OCI-LY7 (cell line): ENCODE measurements around the gene SLC9A7. TPM values are rescaled to one million over a fixed set of nuclear protein-coding genes. Genes with fewer than 3 reads are reported as not detected.

Source experiments
- BruUV-seq: library from RNA; stranded (reverse); fragments of 400-500 nt; replicated peaks from 2 replicates; lab custom pipeline; 2021; lab: Mats Ljungman, UMichigan
- CTCF ChIA-PET: fragments of 300-600 bp; sonication (Branson Sonifier 250); formaldehyde crosslinking; loops from one replicate; lab custom pipeline; 2022; ENCODE audit warnings: antibody characterized with exemption; ENCODE audit not compliant: unreplicated experiment; lab: Charles Lee
- POLR2A ChIA-PET: fragments of 300-600 bp; sonication (Branson Sonifier 250); formaldehyde crosslinking; loops from one replicate; lab custom pipeline; 2022; ENCODE audit warnings: antibody characterized with exemption; lab: Charles Lee
- DNase-seq: peaks from one replicate; pipeline ENCODE4 v3.0.0-alpha.2; 2015; ENCODE audit warnings: low spot score
- H2AFZ ChIP-seq: fragments of 200-600 bp; sonication (generic), shearing (Covaris generic); 2 replicates; pipeline ENCODE4 v1.6.1; 2014; ENCODE audit warnings: mild to moderate bottlenecking, antibody characterized with exemption, low read length, moderate library complexity
- H3K27ac ChIP-seq: fragments of 200-600 bp; sonication (generic); 2 replicates; pipeline ENCODE4 v1.5.1; 2014; ENCODE audit warnings: mixed run types, low read depth, mild to moderate bottlenecking, moderate library complexity, low read length, inconsistent platforms; ENCODE audit not compliant: poor library complexity, severe bottlenecking
- H3K36me3 ChIP-seq: fragments of 200-600 bp; sonication (generic); 2 replicates; pipeline ENCODE4 v1.6.1; 2014; ENCODE audit warnings: mild to moderate bottlenecking, antibody characterized with exemption, low read length, moderate library complexity, mixed read lengths; ENCODE audit not compliant: insufficient read depth
- H3K4me1 ChIP-seq: fragments of 200-600 bp; sonication (generic); 2 replicates; pipeline ENCODE4 v1.5.1; 2014; ENCODE audit warnings: mild to moderate bottlenecking, low read length; ENCODE audit not compliant: insufficient read depth, poor library complexity, severe bottlenecking
- H3K4me2 ChIP-seq: fragments of 200-600 bp; sonication (generic); 2 replicates; pipeline ENCODE4 v1.6.1; 2014; ENCODE audit warnings: mild to moderate bottlenecking, low read length
- H3K4me3 ChIP-seq: fragments of 200-600 bp; sonication (generic); 2 replicates; pipeline ENCODE4 v1.5.1; 2014; ENCODE audit warnings: mild to moderate bottlenecking, low read depth, low read length; ENCODE audit not compliant: poor library complexity, severe bottlenecking
- H3K79me2 ChIP-seq: fragments of 200-600 bp; sonication (generic); 2 replicates; pipeline ENCODE4 v1.6.1; 2016; ENCODE audit warnings: low read depth, mild to moderate bottlenecking, low read length, moderate library complexity, mixed read lengths; ENCODE audit not compliant: insufficient read depth
- H3K9me2 ChIP-seq: fragments of 200-600 bp; sonication (generic); 2 replicates; pipeline ENCODE4 v1.6.1; 2016; ENCODE audit warnings: mild to moderate bottlenecking, low read length, mixed read lengths; ENCODE audit not compliant: insufficient read depth
- H3K9me3 ChIP-seq: fragments of 200-600 bp; sonication (generic); 2 replicates; pipeline ENCODE4 v1.6.1; 2014; ENCODE audit warnings: mild to moderate bottlenecking, mixed run types, low read length, mixed read lengths
- H4K20me1 ChIP-seq: fragments of 200-600 bp; sonication (generic); 2 replicates; pipeline ENCODE4 v1.6.1; 2014; ENCODE audit warnings: mild to moderate bottlenecking, antibody characterized with exemption, low read length, moderate library complexity, mixed read lengths; ENCODE audit not compliant: insufficient read depth
- EZH2phosphoT487 ChIP-seq: fragments of 200-600 bp; sonication (generic); IDR thresholded peaks from 2 replicates; pipeline ENCODE4 v1.6.1; 2018; ENCODE audit warnings: low read depth, borderline replicate concordance, mild to moderate bottlenecking, mixed run types, antibody characterized with exemption, low read length, moderate library complexity, mixed read lengths
- intact Hi-C: fragments of 100-400 bp; cut with micrococcal nuclease; formaldehyde crosslinking; loops from one replicate; pipeline ENCODE4 v1.10.0; 2022; ENCODE audit not compliant: unreplicated experiment
- total RNA-seq, 2 experiments: library from RNA; depleted of rRNA in 1 of 2; stranded (reverse); fragments of >200 nt in 1 of 2; shearing (Covaris generic) in 1 of 2; gene quantifications; 2 replicates each; pipeline ENCODE4 v1.2.3, GENCODE V29; 2014 to 2022
- TF ChIP-seq, protein P1 (sequence below): fragments of 200-600 bp; sonication (generic); conservative IDR thresholded peaks from 2 replicates; pipeline ENCODE4 v1.5.1; 2014; ENCODE audit warnings: mild to moderate bottlenecking, antibody characterized with exemption, low read length, moderate library complexity, mixed read lengths

Gene SLC9A7
- total RNA-seq, 2 experiments from 2014 or later = 40.5 to 59.6 TPM

DNA sequence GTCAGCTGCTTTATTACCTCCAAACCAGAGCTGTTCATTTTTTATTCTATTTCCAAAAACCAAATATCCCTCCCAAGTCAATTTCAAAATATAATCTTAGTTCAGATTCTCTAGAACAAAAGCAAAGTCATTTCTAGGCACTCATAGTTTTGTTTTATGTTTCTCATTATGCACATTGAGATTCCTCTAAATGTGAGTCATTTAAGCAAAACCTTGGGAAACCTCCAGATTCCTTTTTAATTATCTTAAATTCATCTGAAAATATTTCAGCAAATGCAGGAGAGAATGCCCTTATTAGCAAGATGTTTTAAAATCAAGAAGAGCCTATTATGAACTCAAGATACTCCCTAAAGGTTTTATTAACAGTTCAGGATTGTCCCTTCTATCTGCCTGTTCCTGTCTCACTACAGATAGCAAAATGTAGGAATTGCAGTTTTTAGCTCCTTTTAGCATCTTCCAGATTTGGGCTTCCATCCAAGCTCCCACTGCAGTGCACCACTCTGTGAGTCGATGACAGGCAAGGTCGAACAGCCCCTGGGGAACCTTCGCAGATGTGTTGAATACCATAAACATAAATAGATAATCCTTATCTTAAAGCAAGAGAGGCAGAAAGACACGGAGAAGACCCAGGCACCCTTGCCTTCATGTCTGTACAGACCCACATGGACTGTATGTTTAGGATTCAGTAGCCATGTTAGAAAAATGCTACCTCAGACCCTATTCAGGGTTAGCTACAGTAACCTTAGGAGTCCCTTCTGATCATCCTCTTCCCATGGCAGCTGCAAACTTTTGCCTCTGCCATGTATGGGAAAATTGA is 11.3 kb upstream of the SLC9A7 start:
- Histone ChIP-seq H3K4me3 (no peak overlapping the region), H3K79me2 (no peaks in the 10 kb centered on the region), H3K9me2 (no peaks in the 10 kb centered on the region), H2AFZ (no peak overlapping the region), H3K4me2 (no peak overlapping the region), H3K9me3 (no peaks in the 10 kb centered on the region), H4K20me1 (no peaks in the 10 kb centered on the region), H3K27ac (no peak overlapping the region), H3K36me3 (no peaks in the 10 kb centered on the region), H3K4me1 (no peaks in the 10 kb centered on the region)
- BruUV-seq = no TSS peak
- CTCF ChIA-PET = no interaction called here
- intact Hi-C loops = no loop called here
- DNase-seq = no peak
- no peak for TF ChIP-seq EZH2phosphoT487
- TF ChIP-seq, protein P1, sequence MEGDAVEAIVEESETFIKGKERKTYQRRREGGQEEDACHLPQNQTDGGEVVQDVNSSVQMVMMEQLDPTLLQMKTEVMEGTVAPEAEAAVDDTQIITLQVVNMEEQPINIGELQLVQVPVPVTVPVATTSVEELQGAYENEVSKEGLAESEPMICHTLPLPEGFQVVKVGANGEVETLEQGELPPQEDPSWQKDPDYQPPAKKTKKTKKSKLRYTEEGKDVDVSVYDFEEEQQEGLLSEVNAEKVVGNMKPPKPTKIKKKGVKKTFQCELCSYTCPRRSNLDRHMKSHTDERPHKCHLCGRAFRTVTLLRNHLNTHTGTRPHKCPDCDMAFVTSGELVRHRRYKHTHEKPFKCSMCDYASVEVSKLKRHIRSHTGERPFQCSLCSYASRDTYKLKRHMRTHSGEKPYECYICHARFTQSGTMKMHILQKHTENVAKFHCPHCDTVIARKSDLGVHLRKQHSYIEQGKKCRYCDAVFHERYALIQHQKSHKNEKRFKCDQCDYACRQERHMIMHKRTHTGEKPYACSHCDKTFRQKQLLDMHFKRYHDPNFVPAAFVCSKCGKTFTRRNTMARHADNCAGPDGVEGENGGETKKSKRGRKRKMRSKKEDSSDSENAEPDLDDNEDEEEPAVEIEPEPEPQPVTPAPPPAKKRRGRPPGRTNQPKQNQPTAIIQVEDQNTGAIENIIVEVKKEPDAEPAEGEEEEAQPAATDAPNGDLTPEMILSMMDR = no peak
- POLR2A ChIA-PET = interaction anchor here (0.5 to 1.1 kb wide), 5 partner anchors 9 to 421 kb away, joined by 3 to 4 read pairs (median 3); no protein-coding TSS in a partner anchor

- DNase-seq = no peak
- ChIA-PET POLR2A (interaction anchor here (0.7 kb wide), 1 partner anchor 232 kb away, joined by 5 read pairs; no protein-coding TSS in a partner anchor), CTCF (no interaction called here)
- H2AFZ ChIP-seq = no peak overlapping the region
- no peaks in the 10 kb centered on the region for H3K9me2 ChIP-seq
- H3K4me3 ChIP-seq = no peak overlapping the region
- no TSS peak for BruUV-seq
- TF ChIP-seq EZH2phosphoT487 = no peak
- TF ChIP-seq, protein P1 = no peak
- no peak overlapping the region for H3K4me2 ChIP-seq
- intact Hi-C loops = no loop called here
- peaks cover 12% of the 10 kb centered on the region for H3K4me1 ChIP-seq
- H3K36me3 ChIP-seq = no peaks in the 10 kb centered on the region
- H3K9me3 ChIP-seq = peaks cover 3% of the 10 kb centered on the region; the same call in 1 of the 2 replicates
- H4K20me1 ChIP-seq = no peaks in the 10 kb centered on the region
- no peak overlapping the region for H3K27ac ChIP-seq
- peaks cover 8% of the 10 kb centered on the region for H3K79me2 ChIP-seq
Measured at GRCh38 chrX:46762963-46763362, 4.0 kb upstream of the SLC9A7 start.

GRCh38 chrX:46759645-46759974 is 692 bp upstream of the SLC9A7 start:
- BruUV-seq = TSS peak; percentile 36
- TF ChIP-seq EZH2phosphoT487 = no peak
- TF ChIP-seq, protein P1 = no peak; the same call in 1 of the 2 replicates
- POLR2A ChIA-PET = interaction anchor here (0.8 to 1.4 kb wide), 2 partner anchors 11 to 36 kb away, joined by 4 read pairs; no protein-coding TSS in a partner anchor
- H3K36me3 ChIP-seq = no peaks in the 10 kb centered on the region; the same call in 1 of the 2 replicates
- peak overlapping the region; percentile 74 for H2AFZ ChIP-seq
- peaks cover 3% of the 10 kb centered on the region; the same call in 1 of the 2 replicates for H3K9me3 ChIP-seq
- DNase-seq = no peak
- peak overlapping the region; percentile 99 for H3K27ac ChIP-seq
- H3K4me1 ChIP-seq = peaks cover 34% of the 10 kb centered on the region
- no peaks in the 10 kb centered on the region for H4K20me1 ChIP-seq
- peak overlapping the region; percentile 89 for H3K4me2 ChIP-seq
- intact Hi-C loops = loop anchor here (1.0 to 5.0 kb wide), 5 partner anchors 37 to 271 kb away; partner anchors contain the start of genes CHST7 and JADE3
- no peaks in the 10 kb centered on the region for H3K9me2 ChIP-seq
- peak overlapping the region; percentile 97 for H3K4me3 ChIP-seq
- CTCF ChIA-PET = no interaction called here
- peaks cover 40% of the 10 kb centered on the region for H3K79me2 ChIP-seq
